ENCODE measurements around the gene FBXW12.
"Not testable (repeated sequence)": the region's sequence is repeated elsewhere in the genome, so short reads cannot be mapped to it uniquely, and the experiment has no call there.

Gene FBXW12, protein sequence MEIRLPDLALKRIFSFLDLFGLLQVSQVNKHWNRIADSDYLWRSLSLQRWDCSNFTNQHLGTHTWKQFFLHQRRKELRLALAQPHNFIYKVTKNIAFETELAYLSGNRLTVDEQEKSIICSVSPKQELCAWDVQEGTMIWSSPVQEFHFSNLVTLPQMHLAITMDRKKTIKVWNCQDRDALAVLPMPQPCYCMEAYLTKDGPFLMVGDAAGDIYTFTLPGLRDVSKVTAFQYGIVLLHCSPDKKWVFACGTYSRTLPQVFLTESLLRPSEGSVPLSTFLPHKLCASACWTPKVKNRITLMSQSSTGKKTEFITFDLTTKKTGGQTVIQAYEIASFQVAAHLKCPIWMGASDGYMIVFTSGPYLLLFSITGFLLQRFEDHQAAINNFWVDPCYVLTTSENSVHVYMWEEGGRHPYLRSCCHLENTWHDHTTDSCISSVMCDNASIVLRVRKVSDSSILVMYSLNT

DNA sequence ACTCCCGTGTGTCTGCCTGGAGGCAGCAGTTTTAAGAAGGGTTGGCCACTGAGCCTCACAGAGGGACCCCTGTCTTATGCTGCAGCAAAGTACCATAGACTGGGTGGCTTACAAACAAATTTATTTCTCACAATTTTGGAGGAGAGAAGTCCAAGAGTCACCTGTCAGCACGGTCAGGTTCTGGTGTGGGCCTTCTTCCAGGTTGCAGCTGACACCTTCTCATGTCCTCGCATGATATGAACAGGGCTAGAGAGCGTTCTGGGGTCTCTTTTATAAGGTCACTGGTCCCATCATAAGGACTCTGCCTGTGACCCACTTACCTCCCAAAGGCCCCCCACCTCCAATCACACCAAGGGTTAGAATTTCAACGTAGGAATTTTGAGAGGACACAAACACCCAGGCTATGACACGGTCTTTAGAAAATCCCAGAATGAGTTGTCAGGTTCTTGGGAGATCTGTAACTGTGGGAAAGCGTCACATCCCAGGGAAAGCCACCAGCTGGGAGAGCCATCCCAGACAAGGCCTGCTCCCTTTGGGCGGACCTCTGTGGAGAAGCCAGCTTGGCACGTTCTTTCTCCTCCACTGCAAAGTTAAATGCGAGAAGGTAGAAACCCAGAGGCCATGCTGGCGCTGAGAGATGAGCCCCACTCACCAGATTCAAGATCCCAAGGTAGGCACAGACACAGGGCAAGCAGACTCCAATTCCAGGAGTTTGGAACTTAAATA lies at the start of gene FBXW12:
TSS of gene FBXW12 (plus strand) at position 569 of the 726 bp plus-strand sequence. CDS start 549 bp downstream, outside the sequence.
- no peak for DNase-seq

DNA sequence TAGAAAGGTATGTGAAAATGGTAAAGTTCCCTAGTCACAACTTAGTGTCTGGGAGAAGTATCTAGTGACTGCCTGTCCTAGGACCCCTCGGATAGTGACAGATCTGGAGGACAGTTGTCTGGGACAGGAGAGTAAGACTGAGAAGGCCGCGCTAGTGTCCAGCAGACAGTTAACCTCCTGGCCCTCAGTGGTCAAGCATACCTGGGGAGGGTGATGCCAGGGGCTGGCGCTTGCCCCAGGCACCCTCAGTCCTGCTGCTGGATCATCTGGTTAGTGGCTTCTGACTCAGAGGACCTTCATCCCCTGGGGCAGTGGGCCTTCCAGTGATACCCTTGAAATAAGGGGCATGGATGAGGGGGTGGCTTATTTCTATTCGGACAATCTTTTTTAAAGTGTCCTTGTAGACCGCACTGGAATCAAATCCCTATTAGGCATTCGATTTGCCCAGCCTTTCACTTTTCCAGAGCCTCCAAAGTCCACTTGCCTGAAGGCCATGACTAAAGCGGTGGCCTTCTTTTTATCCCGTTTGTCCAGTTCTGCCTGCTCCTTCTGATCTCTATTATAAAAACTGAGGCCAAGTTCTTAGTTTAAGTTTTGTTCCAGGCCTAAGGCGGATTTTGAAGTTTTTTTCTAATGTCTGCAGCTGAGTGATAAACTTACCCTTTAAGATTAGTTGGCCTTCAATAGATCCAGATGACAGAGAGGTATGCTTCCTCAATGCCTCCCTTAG lies 40.1 kb upstream of the FBXW12 start:
- not testable (repeated sequence) for DNase-seq

DNA sequence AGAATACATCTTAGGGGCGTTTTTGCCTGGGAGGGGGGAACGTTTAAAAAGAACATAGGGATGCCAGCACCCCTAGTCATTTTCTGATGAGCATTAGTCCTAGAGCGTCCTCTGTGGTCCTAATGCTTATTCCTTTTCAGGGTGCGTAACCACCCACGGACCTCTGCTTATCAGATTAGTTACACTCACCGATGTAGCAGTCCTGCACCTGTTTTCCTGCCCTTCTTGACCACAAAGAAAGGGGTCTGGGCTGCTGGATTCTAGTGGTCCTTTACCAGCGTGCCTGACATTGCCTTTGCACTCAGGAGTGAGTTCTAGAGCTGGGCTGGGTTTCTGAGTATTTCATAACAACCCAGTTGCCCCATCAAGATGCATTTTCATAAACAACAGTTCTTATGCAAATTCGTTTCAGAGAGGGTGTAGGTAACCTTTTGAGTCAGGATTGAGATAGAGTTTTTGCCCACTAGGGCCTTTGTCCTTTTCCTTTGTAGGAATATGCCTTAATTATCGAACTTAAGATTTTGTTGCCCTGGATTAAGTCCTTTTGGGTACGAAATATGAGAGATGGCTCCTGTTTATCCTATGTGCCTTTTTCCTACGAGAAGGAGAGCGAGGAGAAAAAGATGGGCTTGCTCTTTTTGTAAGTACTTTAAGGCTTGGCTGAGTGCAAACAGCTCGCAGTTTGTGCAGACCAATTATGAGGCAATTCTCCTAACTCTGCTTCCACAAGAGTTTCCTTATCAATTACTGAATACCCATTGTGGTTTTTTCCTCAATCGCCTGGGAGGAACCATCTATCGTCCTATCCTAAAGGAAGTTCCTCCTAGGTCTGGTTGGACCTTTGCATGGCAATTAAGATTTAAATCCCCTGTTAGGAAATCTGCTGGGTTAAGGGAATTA lies 38.4 kb upstream of the FBXW12 start, which contains the start of gene SPINK8:
TSS of gene SPINK8 (minus strand) at position 316 of the 900 bp plus-strand sequence. CDS start 5,320 bp downstream, outside the sequence.
- DNase-seq = not testable (repeated sequence)

DNA sequence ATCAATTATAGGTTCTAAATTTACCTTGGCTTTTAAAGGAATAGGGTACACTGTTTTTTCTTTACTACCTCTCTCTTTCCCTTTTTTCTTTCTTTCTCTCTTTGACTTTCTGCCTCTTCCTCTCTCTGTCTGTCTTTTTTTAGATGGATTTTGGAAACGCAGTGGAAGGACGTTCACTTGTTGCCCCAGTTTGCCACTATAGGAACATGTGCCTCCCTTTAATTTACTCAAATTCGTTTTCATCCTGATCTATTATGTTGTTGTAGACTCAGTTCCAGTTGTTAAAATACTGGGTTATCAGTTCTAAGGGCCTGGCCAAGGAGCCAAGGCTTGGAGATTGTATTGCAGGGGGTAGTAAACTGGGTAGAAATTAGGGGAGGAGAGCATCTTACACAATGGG lies 37.4 kb upstream of the FBXW12 start:
- no peak for DNase-seq

DNA sequence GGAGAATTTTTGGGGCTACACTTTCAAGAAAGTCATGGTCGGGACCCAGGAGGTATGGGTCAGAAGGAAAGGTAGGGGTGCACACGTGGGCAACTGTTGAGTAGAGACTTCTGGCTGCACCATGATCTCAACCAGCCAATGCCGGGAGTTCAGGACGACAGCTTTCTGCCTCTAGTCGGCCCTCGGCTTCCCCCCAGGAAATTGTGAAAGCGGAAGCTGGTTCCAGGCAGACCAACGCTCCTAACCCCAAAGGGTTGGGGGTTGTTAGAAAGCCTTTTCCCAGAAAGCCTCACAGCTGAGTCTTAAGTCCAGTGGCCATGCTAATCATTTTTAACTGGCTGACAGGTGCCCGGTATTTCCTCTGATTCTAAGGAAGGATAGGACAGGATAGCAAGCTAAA lies 36.7 kb upstream of the FBXW12 start:
- not testable (repeated sequence) for DNase-seq

DNA sequence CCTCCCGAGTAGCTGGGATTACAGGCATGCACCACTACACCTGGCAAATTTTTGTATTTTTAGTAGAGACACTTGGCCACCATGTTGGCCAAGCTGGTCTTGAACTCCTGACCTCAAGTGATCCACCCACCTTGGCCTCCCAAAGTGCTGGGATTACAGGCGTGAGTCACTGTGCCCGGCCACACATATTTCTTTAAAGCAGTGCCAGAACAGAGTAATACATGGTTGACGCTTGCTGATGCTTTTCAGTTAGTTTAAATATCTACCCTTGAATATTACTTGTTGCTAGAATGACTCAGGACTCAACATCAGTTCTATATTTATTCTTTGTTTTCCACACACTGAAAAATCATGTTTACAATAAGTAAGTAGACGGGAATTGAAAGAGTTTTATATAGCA lies 34.5 kb upstream of the FBXW12 start:
- not testable (repeated sequence) for DNase-seq

DNA sequence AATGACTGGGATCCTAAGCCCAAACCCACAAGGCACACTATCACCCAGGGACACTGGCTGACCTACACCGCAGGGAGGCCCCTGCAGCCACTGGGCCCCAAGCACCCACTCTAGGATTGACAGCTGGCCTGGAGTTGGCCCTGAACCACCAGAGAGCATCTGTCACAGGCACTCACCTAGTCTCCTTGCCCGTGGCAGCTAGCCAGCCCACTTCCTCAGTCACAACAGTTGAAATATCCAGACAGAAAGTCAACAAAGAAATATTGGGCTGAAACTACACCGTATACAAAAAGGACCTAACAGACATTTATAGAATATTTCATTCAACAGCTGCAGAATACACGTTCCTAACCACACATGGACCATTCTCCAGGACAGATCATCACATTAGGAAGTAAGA lies 33.4 kb upstream of the FBXW12 start:
- DNase-seq = no peak

DNA sequence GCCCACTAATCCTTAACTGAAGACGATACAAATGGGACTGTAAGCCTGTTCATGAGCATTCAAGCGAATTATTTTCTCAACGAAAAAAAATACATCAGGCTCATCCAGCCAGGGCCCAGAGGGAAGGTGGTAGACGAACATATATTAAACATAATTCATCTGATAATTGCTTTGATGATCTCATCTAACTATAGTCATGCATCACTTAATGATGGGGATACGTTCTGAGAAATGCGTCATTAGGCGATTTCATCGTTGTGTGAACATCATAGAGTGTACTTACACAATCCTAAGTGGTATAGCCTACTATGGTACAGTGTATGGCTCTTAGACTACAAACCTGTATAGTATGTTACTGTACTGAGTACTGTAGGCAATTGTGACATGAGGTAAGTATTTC lies 28.6 kb upstream of the FBXW12 start:
- no peak for DNase-seq

DNA sequence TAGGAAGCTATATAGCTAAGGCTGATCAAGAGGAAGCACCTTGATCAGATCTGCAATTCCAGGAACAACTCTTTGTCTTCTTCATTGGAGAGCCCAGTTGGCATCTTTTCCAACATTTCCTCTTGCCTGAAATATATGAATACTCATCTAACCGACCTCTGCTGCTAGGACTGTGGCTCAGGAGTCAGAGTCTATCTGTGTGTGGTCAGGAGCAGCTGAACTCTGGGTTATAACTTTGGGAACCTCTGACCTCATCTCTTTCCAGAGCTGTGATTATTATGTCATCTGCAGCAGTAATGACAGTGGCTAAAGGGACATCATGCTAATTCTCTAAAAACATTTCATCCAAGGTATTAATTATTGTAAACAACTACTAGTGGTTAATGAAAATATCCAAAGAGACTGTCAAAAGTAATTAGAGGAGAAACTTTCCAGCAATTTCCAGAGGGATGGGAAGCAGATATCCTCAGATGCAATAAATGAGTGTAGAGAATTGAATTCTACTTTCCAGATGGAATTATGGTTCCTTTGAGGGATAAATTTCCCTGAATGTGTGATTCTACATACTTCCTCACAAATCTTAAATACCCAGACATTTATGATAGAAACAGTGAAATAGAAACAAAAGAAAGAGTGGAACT lies 27.0 kb upstream of the FBXW12 start:
- no peak for DNase-seq

DNA sequence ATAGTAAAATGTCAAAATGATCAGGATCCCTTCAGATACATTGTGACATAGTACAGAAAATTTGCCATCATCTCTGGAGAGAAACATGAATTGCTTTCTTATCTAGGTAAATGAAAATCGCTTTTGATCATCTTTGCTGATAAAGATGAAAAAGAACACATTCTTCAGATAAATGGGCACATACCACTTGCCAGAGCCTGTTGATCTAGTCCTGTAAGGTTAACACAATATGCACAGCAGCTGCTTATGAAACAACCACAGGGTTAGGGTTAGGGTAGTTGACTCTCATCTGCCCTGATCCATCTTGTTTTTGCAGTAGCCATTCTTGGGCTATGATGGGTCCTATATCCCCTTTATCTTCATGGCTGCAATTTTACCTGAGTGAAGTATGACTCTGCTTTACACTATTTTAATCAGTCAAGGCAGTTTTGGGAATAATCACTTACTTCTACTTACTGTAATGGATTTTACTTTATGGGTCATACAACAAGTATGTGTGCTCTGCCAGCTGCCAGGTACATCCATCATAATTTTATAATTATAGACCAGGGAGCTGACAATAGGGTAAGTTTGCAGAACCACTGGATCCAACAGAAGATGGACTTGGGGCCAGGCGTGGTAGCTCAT lies 26.0 kb upstream of the FBXW12 start:
- no peak for DNase-seq

DNA sequence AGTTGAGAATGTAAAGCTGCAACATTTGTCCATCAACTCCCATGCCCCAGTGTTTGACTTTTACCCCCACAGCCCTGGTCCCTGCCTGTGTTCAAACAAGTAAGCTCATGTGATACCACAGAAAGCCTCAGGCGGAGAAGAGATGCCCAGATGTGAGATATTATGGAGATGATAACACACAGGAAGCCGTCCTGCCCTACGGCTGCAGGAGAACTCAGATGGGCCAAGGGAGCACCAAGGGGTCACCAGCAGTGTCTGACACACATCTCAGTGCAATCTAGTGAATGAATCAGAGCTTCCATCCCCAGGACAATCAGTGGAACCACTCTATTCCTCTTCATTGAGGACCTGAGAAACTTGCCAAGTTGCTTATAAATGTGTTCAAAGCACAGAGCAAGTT lies 24.5 kb upstream of the FBXW12 start:
- DNase-seq = no peak

DNA sequence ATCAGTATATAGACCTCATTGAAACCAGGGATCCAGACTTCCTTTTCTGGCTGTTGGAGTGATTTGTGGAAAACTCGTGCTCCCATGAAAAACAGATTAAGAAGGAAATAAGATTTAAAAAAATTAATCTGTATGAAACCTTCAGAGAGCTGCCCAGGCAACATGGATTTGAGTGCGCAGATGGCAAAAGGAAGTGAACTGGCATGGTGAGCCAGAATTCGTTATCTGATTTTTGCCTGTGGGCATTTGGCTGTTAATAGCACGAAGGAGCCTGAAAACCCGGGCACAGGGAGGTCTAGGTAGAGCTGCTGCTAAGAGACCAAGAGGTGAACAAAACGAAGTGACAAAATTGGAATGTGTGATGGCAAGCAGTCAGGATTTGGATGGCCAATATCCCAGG lies 19.5 kb upstream of the FBXW12 start:
- DNase-seq = no peak

DNA sequence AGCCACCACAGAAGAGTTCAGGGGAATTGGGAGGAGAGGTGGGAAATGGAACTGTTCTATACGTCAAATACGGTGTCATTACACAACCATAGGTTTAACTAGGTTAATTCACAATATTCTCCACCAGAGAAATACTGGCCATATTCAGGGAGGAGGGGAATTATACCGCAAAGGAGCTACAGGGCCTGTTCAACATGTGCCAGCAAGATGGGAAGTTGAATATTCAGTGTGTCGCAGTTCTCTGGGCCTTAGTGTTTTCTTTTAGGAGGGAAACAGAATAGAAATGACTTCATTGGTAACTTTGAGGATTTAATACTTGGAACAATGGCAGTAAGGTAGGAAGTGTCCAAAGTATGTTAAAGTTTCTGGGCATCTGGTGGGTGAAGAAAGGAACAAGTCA lies 18.0 kb upstream of the FBXW12 start:
- DNase-seq = no peak

DNA sequence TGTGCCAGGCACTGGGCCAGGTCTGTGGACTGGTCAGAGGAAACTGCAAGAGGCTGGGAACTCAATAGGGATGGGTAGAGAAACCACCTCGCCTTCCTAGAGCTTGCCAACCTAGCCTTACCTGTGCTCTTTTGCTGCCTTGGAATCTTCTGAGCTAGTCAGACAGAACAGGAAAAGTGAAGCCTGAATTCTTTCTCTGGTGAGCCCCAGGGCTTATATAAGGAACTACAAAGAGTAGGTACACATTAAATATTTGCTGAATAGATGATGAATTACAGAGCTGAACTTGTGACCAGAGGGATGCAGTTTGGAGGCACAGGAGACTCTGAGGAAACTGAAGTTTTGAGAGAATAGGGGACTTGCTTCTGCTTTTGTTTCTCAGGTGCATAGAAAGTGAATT lies 15.6 kb upstream of the FBXW12 start:
- no peak for DNase-seq

DNA sequence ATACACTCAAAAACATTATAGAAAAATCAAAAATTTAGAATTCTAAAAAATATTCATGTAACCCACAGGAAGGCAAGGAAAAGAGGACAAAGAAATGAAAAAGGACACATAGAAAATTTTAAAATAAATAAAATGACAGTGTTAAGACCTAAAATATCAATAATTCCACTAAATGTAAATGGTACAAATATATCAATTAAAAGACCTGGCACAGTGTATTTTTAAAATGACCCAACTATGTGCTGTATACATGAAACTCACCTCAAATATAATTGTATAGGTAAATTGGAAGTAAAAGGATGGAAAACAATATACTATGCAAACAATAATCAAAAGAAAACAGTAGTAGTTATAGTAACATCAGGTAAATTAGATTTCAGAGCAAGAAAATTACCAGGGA lies 10.1 kb upstream of the FBXW12 start:
- no peak for DNase-seq

DNA sequence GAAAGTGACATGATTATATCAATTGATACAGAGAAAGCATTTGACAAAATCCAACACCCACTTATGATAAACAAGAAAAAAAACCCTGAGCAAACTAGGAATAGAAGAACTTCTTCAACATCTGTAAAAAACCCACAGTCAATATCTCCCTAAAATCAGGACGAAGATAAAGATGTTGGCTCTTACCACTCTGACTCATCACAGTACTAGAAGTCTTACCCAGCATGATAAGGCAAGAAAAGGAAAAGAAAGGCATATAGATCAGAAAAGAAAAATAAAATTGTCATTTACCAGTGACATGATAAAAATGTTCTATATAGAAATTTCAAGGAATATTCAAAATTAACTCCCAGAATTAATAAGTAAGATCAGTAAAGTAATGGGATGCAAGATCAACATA lies 7.2 kb upstream of the FBXW12 start:
- no peak for DNase-seq

DNA sequence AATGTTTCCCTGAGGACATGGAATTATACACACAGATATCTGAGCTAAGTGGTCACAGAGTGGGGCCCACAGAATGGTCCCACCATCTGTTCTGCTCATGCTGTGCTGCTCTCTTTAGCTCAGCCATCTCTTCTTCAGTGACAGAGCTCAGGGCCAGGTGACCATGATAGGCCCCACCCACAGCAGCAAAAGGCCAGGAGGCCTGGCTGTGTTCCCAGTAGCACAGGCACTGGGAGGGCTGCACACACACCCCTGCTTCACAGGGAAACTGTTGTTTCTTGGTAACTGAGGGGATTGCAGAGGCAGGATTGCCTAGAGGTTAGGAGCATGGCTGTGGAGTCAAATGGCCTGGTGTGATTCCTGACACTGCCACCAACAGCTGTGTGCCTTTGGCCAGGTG lies 4.8 kb upstream of the FBXW12 start:
- no peak for DNase-seq

DNA sequence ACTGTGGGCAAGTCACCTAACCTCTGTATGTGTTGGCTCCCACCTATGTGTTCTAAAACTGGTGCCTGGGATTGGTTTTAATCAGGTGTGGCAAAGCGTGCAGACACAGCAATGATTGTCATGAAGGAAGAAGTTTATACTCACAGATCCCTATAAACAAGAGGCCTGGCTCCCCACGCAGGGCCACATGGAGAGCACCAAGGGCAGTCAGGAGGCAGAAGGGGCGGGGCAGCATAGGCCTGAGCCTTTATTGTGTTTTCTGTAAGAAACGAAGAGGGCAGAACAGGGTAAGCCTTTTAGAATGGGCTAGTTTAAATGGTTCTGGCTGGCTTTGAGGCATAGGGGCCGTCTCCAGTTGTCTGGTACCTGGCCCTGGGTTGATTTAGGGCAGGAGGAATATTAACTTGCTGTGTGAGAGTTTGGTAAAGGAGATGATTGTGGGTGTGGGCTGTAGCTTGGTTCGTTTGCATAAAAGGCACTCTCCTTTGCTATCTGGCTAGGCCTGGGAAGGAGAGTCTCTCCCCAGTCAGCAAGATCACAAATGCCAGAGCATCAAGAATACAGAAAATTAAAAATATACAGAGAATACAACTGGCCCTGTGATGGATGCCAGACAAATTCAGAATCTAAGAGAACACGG lies 2.2 kb upstream of the FBXW12 start:
- no peak for DNase-seq

DNA sequence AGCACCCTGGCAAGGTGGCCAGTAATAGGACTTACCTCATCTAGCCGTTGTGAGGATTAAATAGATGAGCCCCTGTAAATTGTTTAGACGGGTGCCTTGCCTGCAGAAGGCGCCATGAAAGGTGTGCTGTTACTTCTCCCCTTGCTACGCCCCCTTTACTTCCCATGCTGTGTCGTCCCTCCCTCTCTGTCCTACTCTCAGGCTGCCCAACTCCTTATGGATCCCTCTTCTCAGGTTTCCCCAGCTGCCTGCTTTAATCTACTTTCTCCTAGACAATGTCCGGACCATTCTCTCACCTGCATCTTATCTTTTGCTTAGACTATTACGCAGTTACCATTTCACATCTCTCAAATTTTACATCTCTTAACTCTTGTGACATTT lies 1.7 kb upstream of the FBXW12 start:
- no peak for DNase-seq

DNA sequence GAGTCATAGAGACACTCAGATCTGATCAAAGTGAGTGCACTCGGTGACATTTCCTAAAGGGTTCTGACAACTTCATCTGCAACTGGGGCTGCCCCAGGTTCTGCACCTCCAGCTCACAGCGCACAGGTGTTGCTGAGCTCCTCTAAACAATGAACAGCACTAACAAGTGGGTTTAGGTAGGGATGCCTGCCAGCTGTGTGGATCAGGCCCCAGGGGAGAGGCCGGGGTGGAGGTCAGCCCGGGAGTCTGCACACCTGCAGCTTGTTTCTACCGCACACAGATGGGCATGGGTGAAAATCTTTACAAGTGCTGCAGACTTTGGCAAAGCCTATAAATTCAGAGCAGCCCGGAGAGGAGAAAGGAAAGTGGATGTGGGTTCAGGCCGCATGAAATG lies 355 bp downstream of the FBXW12 start:
- DNase-seq = no peak

DNA sequence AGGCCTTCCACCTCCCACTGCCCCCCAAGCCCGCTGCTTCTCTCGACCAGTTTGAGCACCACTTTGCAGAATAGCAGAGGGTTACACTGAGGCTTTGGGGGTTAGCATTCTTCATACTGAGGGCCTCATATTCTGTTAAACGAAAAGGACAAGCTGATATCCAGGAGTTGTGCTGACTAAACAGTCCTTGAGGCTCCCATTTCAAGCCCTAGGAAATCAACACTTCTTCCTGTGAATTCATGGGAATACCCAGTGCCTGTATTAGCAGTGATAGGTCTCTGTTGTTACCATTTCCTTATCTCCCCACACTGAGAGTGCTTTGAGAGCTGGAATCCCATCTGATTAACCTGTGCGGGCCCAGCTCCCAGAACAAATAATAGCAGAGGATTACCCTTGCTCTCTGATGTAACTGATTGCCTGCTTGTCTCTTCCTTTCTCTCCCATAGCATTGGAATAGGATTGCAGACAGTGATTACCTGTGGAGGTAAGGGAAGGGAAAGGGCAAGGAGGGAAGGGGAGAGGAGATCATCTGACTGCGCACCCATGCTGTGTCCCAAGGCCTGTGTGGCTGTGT lies 930 bp downstream of the FBXW12 start:
- no peak for DNase-seq
